DMS 273 treated with DMSO at 0.1 percent for 48 hours (cell line): ENCODE measurements around the gene OR2T1.
"Not testable (repeated sequence)": the region's sequence is repeated elsewhere in the genome, so short reads cannot be mapped to it uniquely, and the experiment has no call there.

Experiments
- DNase-seq: peaks from one replicate; lab custom pipeline; 2025; lab: John Stamatoyannopoulos, UW

Gene OR2T1

GRCh38 chr1:248402748-248403147 is at the start of gene OR2T1:
Gene OR2T1 (plus strand): TSS chr1:248403048. CDS start chr1:248406148, 3,100 bp downstream.
- DNase-seq = no peak

GRCh38 chr1:248359415-248359814 is 43.4 kb upstream of the OR2T1 start:
- no peak for DNase-seq

GRCh38 chr1:248361121-248361715 is 41.6 kb upstream of the OR2T1 start, which contains the start of gene OR2T4:
Gene OR2T4 (plus strand): TSS chr1:248361665. CDS start chr1:248361665, 0 bp downstream.
- no peak for DNase-seq

- DNase-seq = no peak
These were observed 36.2 kb upstream of the OR2T1 start for GRCh38 chr1:248366609-248367008.

GRCh38 chr1:248372394-248372793 is 30.5 kb upstream of the OR2T1 start:
- no peak for DNase-seq

GRCh38 chr1:248373761-248374160 is 29.1 kb upstream of the OR2T1 start:
- DNase-seq = no peak

- DNase-seq = no peak
These were observed 27.4 kb upstream of the OR2T1 start, which contains the start of gene OR2T6 for GRCh38 chr1:248375446-248375845. Gene OR2T6 (plus strand): TSS chr1:248375746. CDS start chr1:248387609, 11,863 bp downstream.

GRCh38 chr1:248376916-248377315 is 25.9 kb upstream of the OR2T1 start:
- no peak for DNase-seq

- DNase-seq = no peak
These were observed 22.0 kb upstream of the OR2T1 start for GRCh38 chr1:248380854-248381253.

- DNase-seq = no peak
These were observed 14.4 kb upstream of the OR2T1 start for GRCh38 chr1:248388426-248388825.

GRCh38 chr1:248393050-248393449 is 9.8 kb upstream of the OR2T1 start:
- no peak for DNase-seq

- DNase-seq = no peak
These were observed 1.2 kb downstream of the OR2T1 start for GRCh38 chr1:248404024-248404423.

- DNase-seq = no peak
These were observed 4.2 kb downstream of the OR2T1 start for GRCh38 chr1:248406721-248407692.

- no peak for DNase-seq
These were observed 13.4 kb downstream of the OR2T1 start for GRCh38 chr1:248416226-248416625.

- DNase-seq = no peak
These were observed 15.0 kb downstream of the OR2T1 start for GRCh38 chr1:248417854-248418253.

- no peak for DNase-seq
These were observed 18.5 kb downstream of the OR2T1 start for GRCh38 chr1:248421384-248421783.

- not testable (repeated sequence) for DNase-seq
These were observed 24.8 kb downstream of the OR2T1 start for GRCh38 chr1:248427526-248428191.

- DNase-seq = not testable (repeated sequence)
These were observed 25.3 kb downstream of the OR2T1 start for GRCh38 chr1:248428192-248428533.

- not testable (repeated sequence) for DNase-seq
These were observed 28.8 kb downstream of the OR2T1 start for GRCh38 chr1:248431683-248432082.

GRCh38 chr1:248432201-248432600 is 29.4 kb downstream of the OR2T1 start:
- DNase-seq = not testable (repeated sequence)

GRCh38 chr1:248433811-248434415 is 31.1 kb downstream of the OR2T1 start:
- not testable (repeated sequence) for DNase-seq

- not testable (repeated sequence) for DNase-seq
These were observed 32.1 kb downstream of the OR2T1 start for GRCh38 chr1:248434913-248435312.
